GM21786 (cell line): ENCODE data around the gene TTC16.

Experiments
- ATAC-seq: cut with Tn5 transposase; IDR thresholded peaks from one replicate; pipeline ENCODE4 v1.9.1; 2021; ENCODE audit not compliant: unreplicated experiment

The TTC16 gene

GRCh38 chr9:127720031-127720864 lies 4.4 kb downstream of the TTC16 start:
- ATAC-seq = no peak

DNA sequence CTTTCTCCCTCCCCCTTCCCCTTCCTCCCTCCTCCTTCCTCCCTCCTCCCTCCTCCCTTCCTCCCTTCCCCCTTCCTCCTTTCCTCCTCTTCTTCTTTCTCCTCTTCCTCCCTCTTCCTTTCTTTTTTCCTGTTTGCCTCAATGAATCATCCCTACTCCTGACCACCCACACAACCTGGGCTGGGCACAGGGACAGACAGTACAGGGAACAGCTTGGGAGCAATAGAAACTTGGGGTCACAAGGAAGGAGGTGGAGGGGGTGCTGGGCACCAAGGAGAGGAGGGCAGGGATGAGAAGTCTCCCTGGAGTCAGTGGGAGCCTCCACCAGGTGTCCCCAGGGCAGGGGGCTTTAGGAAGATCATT lies 5.0 kb downstream of the TTC16 start:
- no peak for ATAC-seq

DNA sequence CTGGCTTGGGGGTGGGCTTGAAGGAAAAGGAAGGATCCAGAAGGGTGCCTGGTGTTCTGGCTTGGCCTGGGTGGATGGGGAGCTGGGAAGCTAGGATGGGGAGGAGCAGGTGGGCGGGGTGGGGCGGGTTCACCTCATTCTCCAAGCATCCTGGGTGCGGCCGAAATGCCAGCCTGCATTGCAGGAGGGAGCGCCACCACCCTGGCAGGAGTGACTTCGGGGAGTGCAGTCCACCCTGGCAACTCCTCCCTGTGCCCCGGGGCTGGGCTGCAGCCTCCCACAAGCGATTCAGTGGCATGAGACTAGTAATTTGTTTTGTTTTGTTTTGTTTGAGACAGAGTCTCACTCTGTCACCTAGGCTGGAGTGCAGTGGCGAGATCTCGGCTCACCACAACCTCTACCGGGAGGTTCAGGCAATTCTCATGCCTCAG lies 5.5 kb downstream of the TTC16 start:
- ATAC-seq = no peak

- ATAC-seq = no peak
Observed at GRCh38 chr9:127722055-127722745, 6.3 kb downstream of the TTC16 start.

DNA sequence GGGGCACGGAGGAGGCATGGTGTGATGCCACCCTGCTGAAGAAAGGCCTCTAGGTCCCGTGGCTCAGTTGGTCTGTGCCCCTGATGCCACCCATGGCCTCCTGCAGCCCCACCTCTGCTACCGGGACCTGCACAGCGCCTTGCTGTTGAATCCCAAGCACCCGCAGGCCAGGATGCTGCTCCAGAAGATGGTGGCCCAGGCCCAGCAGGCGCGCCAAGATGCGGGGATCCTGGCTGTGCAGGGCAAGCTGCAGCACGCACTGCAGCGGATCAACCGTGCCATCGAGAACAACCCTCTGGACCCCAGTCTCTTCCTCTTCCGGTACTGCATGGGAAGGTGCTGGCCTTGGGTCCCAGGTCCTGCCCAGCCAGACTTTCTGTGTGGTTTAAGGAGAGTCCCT lies 7.1 kb downstream of the TTC16 start:
- ATAC-seq = no peak

DNA sequence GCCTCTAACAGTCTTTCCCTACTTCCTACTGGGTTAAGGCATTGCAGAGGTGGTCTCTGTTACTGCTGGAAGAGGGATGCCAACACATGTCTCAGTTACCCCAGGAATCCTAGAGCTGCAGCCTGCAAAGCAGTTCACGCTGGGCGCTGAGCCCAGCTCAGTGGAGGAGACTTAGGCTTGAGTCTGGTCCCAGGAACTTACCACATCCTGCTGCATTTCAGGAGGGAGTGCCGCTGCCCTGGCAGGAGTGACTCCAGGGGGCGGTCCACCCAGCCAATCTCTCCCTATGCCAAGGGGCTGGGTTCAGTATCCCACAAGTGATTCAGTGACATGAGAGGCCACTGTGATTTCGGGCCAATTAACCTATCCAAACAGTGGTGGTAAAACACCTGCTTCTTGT lies 7.6 kb downstream of the TTC16 start:
- no peak for ATAC-seq

DNA sequence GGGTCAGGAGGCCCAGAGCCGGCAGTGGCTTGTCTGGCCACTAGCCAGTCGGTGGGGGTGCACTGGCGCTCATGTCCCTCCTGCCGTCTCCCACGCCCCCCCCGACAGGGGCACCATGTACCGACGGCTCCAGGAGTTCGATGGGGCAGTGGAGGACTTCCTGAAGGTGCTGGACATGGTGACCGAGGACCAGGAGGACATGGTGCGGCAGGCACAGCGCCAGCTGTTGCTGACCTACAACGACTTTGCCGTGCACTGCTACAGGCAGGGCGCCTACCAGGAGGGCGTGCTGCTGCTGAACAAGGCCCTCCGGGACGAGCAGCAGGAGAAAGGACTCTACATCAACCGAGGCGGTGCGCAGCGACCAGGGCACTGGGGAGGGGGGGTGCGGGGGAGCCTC lies 8.1 kb downstream of the TTC16 start:
- no peak for ATAC-seq

DNA sequence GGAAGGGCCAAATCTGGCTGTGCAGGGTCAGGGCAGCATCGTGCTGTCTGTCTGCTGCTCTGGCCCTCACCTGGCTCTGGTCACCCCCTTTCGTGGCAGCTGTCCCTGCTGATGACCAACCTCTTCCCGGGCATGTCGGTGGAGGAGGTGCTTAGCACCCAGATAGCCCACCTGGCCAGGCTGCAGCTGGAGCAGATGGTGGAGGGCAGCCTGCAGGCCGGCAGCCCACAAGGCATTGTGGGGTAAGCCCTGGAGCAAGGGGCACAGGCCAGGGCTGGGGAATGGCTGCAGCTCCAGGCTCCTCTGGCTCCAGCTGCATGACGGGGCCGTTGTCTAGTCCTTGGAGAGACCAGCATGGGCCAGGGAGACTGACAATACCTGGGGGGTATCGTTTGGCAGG lies 11.0 kb downstream of the TTC16 start:
- ATAC-seq = no peak

DNA sequence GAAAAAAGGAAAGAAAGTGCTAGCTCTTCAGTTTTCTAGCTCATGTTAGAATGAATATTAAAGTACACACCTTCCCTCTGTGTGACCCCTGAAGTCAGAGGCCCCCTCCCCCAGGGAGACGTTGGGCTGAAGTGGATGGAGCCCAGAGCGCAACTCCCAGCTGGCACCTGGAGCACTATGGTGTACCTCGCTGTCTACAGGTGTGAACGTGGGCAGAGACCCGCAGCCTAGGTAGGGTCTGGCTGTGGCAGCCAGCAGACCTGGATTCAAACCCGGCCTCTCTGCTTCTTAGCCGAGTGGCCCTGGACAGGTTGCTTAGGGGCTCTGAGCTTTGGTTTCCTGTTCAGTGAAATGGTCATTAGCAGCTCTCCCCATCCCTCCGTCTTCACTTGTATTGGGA lies 12.9 kb downstream of the TTC16 start:
- no peak for ATAC-seq

- no peak for ATAC-seq
Observed at GRCh38 chr9:127729522-127730256, 13.8 kb downstream of the TTC16 start.

DNA sequence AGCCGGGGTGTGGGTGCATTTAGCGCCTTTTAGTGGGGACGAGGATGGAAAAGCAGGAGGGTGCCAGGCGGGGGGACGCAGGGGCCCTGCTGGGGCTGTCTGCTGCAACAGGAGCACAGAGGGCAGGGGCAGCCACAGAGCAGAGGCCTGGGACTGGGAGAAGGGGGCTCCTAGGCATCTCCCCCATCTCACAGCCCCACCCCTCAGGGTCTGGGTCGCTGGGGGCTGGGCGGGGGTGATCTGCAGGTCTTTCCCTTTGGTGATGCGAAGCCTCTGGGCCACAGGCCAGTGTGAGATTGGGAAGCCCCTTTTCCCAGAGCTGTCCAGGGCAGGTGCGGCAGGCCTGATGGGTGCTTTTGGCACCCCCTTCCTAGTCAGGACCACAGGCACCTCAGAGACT lies 14.4 kb downstream of the TTC16 start:
- ATAC-seq = no peak

GRCh38 chr9:127730799-127731410 lies 15.0 kb downstream of the TTC16 start:
- ATAC-seq = no peak

GRCh38 chr9:127731938-127732337 lies 16.1 kb downstream of the TTC16 start:
- ATAC-seq = no peak

DNA sequence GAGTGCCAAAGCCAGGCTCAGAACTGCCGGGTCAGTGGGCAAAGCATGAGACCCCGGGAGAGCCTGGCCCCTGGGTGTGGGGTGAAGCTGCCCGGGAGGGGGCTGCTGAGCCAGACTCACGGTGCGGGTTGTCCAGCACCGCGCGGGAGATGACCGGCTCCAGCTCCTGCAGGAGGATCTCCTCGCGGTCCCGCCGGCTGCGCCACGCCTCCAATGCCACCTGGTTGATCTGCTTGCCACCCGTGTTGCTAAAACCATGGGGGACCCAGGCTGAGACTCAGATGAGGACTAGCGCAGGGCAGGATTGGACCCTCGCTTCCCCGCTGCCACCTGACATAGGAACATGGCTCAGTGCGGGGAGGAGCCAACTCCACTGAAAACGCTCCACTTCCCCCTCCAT lies 16.6 kb downstream of the TTC16 start:
- ATAC-seq = no peak

DNA sequence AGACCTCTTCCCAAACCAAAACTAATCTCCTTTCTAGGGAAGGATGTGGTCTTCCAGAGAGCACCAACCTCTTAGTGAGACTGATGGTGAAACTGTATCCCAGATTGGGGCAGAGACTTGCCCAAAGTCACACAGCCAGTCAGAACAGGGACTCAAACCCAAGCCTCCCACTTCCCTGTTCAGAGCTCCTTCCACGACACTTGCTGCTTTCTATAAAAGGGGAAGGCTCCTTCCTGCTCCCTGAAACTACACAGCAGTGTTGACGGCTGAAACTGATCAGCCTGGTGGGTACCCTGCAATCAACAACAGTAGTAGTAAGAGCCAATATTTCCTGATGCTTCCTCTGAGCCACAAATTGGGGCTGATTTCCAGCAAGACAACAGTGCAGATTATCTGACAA lies 17.7 kb downstream of the TTC16 start:
- ATAC-seq = no peak

GRCh38 chr9:127734247-127734746 lies 18.4 kb downstream of the TTC16 start:
- no peak for ATAC-seq

- ATAC-seq = peak; percentile 79
Observed at GRCh38 chr9:127734747-127735529, 19.1 kb downstream of the TTC16 start, which contains the start of gene TOR2A. Gene TOR2A, minus strand, starts transcription at chr9:127735294. Its CDS starts 24 bp downstream, at chr9:127735270.

- peak; percentile 6 for ATAC-seq
Observed at GRCh38 chr9:127735530-127736185, 19.8 kb downstream of the TTC16 start.

- ATAC-seq = no peak
Observed at GRCh38 chr9:127738666-127739065, 22.8 kb downstream of the TTC16 start.
